Panc1 (cell line): Measurements from ENCODE around the gene SLC7A1. TPM values are rescaled to one million over a fixed set of nuclear protein-coding genes. Genes with fewer than 3 reads are reported as not detected.

Experiments
- ATAC-seq: fragments of 200-7000 bp; cut with Tn5 transposase; 2 replicates; pipeline ENCODE4 v1.9.1; 2020; ENCODE audit warnings: mild to moderate bottlenecking, moderate library complexity
- BruUV-seq: library from RNA; stranded (reverse); fragments of 400-500 nt; replicated peaks from 2 replicates; lab custom pipeline; 2021; lab: Mats Ljungman, UMichigan
- CTCF ChIA-PET: fragments of 300-600 bp; sonication (Branson Sonifier 250); formaldehyde crosslinking; loops from one replicate; lab custom pipeline; 2022; ENCODE audit warnings: antibody characterized with exemption; lab: Charles Lee
- POLR2A ChIA-PET: fragments of 300-600 bp; sonication (Branson Sonifier 250); formaldehyde crosslinking; loops from one replicate; lab custom pipeline; 2022; ENCODE audit warnings: antibody characterized with exemption; lab: Charles Lee
- DNase-seq: peaks from one replicate; pipeline ENCODE4 v3.0.0-alpha.2; 2010; ENCODE audit warnings: low read depth, low spot score
- H3K27ac ChIP-seq: 2 replicates; pipeline ENCODE4 v1.5.1; 2011; ENCODE audit warnings: mild to moderate bottlenecking, low read length, inconsistent platforms
- H3K27me3 ChIP-seq: fragments of 200-500 bp; sonication (Bioruptor generic); 2 replicates; pipeline ENCODE4 v1.6.0; 2014; ENCODE audit warnings: low read length, inconsistent platforms; ENCODE audit not compliant: control insufficient read depth, insufficient read depth
- H3K36me3 ChIP-seq: fragments of 200-500 bp; sonication (Bioruptor generic); 2 replicates; pipeline ENCODE4 v1.5.1; 2014; ENCODE audit warnings: inconsistent platforms, mild to moderate bottlenecking, low read length, moderate library complexity; ENCODE audit not compliant: control insufficient read depth, insufficient read depth
- H3K4me1 ChIP-seq: 2 replicates; pipeline ENCODE4 v1.5.1; 2011; ENCODE audit warnings: inconsistent platforms, mild to moderate bottlenecking, low read length, moderate library complexity; ENCODE audit not compliant: control insufficient read depth, insufficient read depth
- H3K4me3 ChIP-seq, 2 experiments: 2 replicates each; pipeline ENCODE4 v1.5.1; 2011 to 2012; ENCODE audit warnings: low read depth in 2 of 2, low read length in 2 of 2, mild to moderate bottlenecking in 2 of 2, inconsistent platforms in 1 of 2, moderate library complexity in 1 of 2
- H3K9me3 ChIP-seq: fragments of 200-500 bp; sonication (Bioruptor generic); 2 replicates; pipeline ENCODE4 v1.5.1; 2014; ENCODE audit warnings: low read depth, mild to moderate bottlenecking, inconsistent platforms, low read length, moderate library complexity; ENCODE audit not compliant: control insufficient read depth, insufficient read depth
- CTCF ChIP-seq: fragments of 450-650 bp; IDR thresholded peaks from 2 replicates; pipeline ENCODE4 v1.5.1; 2017; ENCODE audit warnings: mild to moderate bottlenecking
- POLR2AphosphoS5 ChIP-seq: IDR thresholded peaks from 2 replicates; pipeline ENCODE4 v1.6.1; 2012; ENCODE audit warnings: mild to moderate bottlenecking, low read depth, low read length, moderate library complexity
- REST ChIP-seq, 2 experiments: IDR thresholded peaks; 2 replicates each; pipeline ENCODE4 v1.6.1; 2011 to 2012; ENCODE audit warnings: low read depth in 2 of 2, control low read depth in 1 of 2, low read length in 1 of 2, mild to moderate bottlenecking in 1 of 2, moderate library complexity in 1 of 2; ENCODE audit not compliant: insufficient read depth in 1 of 2
- SIN3A ChIP-seq: IDR thresholded peaks from 2 replicates; pipeline ENCODE4 v1.6.1; 2012; ENCODE audit warnings: low read depth, mild to moderate bottlenecking, low read length, moderate library complexity, borderline replicate concordance; ENCODE audit not compliant: insufficient read depth
- TCF7L2 ChIP-seq: IDR thresholded peaks from 2 replicates; pipeline ENCODE4 v1.6.1; 2011; ENCODE audit warnings: mild to moderate bottlenecking, low read depth, low read length, inconsistent platforms
- in situ Hi-C: cut with HindIII; loops from 2 replicates; pipeline ENCODE4 v1.10.0; 2016; ENCODE audit warnings: low sequenced_read_pairs, low pct_unique_long_range_greater_than_20kb
- intact Hi-C: fragments of 100-400 bp; cut with micrococcal nuclease; formaldehyde crosslinking; loops from one replicate; pipeline ENCODE4 v1.10.0; 2022; ENCODE audit not compliant: unreplicated experiment
- total RNA-seq: library from RNA; stranded (reverse); gene quantifications from one replicate; pipeline ENCODE4 v1.2.1, GENCODE V29; 2021; ENCODE audit not compliant: unreplicated experiment

The SLC7A1 gene
- total RNA-seq, 1 experiment from 2014 or later: 63.3 TPM

- no peak for DNase-seq
- no peaks in the 10 kb centered on the region for H3K27me3 ChIP-seq
- ATAC-seq: no peak
Observed at GRCh38 chr13:29505511-29505910, 90.0 kb downstream of the SLC7A1 start.

GRCh38 chr13:29504691-29505090 is 90.8 kb downstream of the SLC7A1 start:
- ChIA-PET CTCF (no interaction called here), POLR2A (no interaction called here)
- no peak for ATAC-seq
- in situ Hi-C loops: no loop called here
- no peak overlapping the region for H3K27ac ChIP-seq
- no peaks in the 10 kb centered on the region for H3K27me3 ChIP-seq
- DNase-seq: no peak
- intact Hi-C loops: no loop called here
- no peak overlapping the region for H3K4me3 ChIP-seq
- H3K9me3 ChIP-seq: no peaks in the 10 kb centered on the region
- H3K36me3 ChIP-seq: no peaks in the 10 kb centered on the region
- no peak for TF ChIP-seq TCF7L2
- no peak for TF ChIP-seq POLR2AphosphoS5
- TF ChIP-seq SIN3A: no peak
- TF ChIP-seq REST (IDR thresholded peaks at IDR 0.05; ENCODE audit: insufficient read depth in 1 of 2, low read depth in 2 of 2, low read length in 1 of 2): no peak
- TF ChIP-seq CTCF: no peak
- no peaks in the 10 kb centered on the region for H3K4me1 ChIP-seq
- BruUV-seq: no TSS peak

More at GRCh38 chr13:29505511-29505910, 90.0 kb downstream of the SLC7A1 start:
- in situ Hi-C loops (no loop called here), intact Hi-C loops (no loop called here)
- BruUV-seq: no TSS peak
- Histone ChIP-seq H3K4me3 (no peak overlapping the region), H3K36me3 (no peaks in the 10 kb centered on the region), H3K27ac (no peak overlapping the region), H3K4me1 (no peaks in the 10 kb centered on the region), H3K9me3 (no peaks in the 10 kb centered on the region)
- CTCF ChIA-PET: no interaction called here
- no peak for TF ChIP-seq SIN3A
- no peak for TF ChIP-seq CTCF
- TF ChIP-seq TCF7L2: no peak
- no peak for TF ChIP-seq REST (IDR thresholded peaks at IDR 0.05; ENCODE audit: insufficient read depth in 1 of 2, low read depth in 2 of 2, low read length in 1 of 2)
- POLR2A ChIA-PET: no interaction called here
